ENCODE measurements around the gene TUBAL3. TPM values are rescaled to one million over a fixed set of nuclear protein-coding genes. Genes with fewer than 3 reads are reported as not detected.

The TUBAL3 gene
- not detected for total RNA-seq
- 0 to 0.15 reads per million in 2 donors for total RNA-seq

DNA sequence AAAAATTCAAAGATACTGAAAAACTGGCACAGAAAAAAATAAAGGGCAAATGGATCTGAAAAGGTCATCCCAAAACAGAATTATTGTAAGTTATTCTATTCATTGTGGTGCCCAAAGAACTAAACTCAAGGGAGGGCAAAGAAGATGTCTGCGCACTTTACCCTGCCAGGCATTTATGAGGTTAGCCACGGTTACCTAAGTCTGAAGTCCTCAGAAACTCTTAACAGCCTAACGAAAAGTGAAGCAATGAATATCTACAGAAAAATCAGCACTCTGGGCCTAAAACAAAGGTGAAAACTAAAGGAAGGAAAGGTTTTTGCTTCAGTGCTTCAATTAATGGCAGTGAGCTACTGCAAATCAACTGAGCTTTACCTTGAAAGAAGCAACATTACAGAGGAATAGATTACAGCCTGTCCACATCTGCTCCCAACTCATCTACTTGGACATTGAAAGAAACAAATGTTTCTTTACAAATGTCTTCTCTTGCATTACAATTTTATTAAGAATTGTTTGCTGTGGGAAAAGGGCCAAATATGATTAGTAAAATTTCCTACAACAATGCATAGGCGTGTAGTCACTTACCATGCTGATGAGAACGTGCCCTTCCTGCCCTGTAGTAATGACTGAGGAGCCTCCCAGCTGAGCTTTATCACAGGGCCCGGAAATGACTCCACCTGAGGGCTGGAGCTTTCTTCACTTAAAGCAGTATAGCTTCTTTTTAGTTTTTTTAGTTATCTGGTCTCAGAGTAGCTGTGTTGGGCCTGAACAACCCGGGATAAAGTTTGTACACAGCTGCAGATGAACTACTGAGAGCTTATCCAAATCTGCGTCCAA lies at the start of gene TUBAL3:
Gene TUBAL3, minus strand, starts transcription at position 621 of the 834 bp plus-strand sequence. Its CDS starts 36 bp downstream, at position 585.
- Mint-ChIP-seq H3K4me1 (no peaks in the 10 kb centered on the region), H3K27me3 (peaks cover 17% of the 10 kb centered on the region), H3K27ac (no peak within 1 kb of the TSS), H3K36me3 (ENCODE audit: low read depth) (no peaks in the 10 kb centered on the region), H3K4me3 (no peak within 1 kb of the TSS)
- H3K9me3 ChIP-seq (ENCODE audit: control insufficient read depth, low read length, poor library complexity, severe bottlenecking): no peaks in the 10 kb centered on the region
- no peak for ATAC-seq
- DNase-seq: no peak

- no peaks in the 10 kb centered on the region for H3K9me3 ChIP-seq (ENCODE audit: control insufficient read depth, low read length, poor library complexity, severe bottlenecking)
- no peak overlapping the region for H3K27ac Mint-ChIP-seq
- ATAC-seq: no peak
- H3K4me3 Mint-ChIP-seq: no peak overlapping the region
- H3K36me3 Mint-ChIP-seq (ENCODE audit: low read depth): peaks cover 5% of the 10 kb centered on the region
- no peak for DNase-seq
- no peaks in the 10 kb centered on the region for H3K27me3 Mint-ChIP-seq
- peaks cover 3% of the 10 kb centered on the region for H3K4me1 Mint-ChIP-seq
Observed at GRCh38 chr10:5453749-5454489, 49.3 kb upstream of the TUBAL3 start.

- no peak overlapping the region for H3K4me3 Mint-ChIP-seq
- H3K27me3 Mint-ChIP-seq: no peaks in the 10 kb centered on the region
- H3K4me1 Mint-ChIP-seq: peaks cover 11% of the 10 kb centered on the region
- DNase-seq (no peak), ATAC-seq (no peak)
- H3K36me3 Mint-ChIP-seq (ENCODE audit: low read depth): no peaks in the 10 kb centered on the region
- no peak overlapping the region for H3K27ac Mint-ChIP-seq
- H3K9me3 ChIP-seq (ENCODE audit: control insufficient read depth, low read length, poor library complexity, severe bottlenecking): no peaks in the 10 kb centered on the region
Observed at GRCh38 chr10:5450605-5451384, 46.2 kb upstream of the TUBAL3 start.

- H3K27me3 Mint-ChIP-seq: no peaks in the 10 kb centered on the region
- H3K4me3 Mint-ChIP-seq: no peak overlapping the region
- H3K36me3 Mint-ChIP-seq (ENCODE audit: low read depth): peaks cover 3% of the 10 kb centered on the region
- no peak overlapping the region for H3K27ac Mint-ChIP-seq
- H3K4me1 Mint-ChIP-seq: peaks cover 13% of the 10 kb centered on the region
- ATAC-seq (no peak), DNase-seq (no peak)
- no peaks in the 10 kb centered on the region for H3K9me3 ChIP-seq (ENCODE audit: control insufficient read depth, low read length, poor library complexity, severe bottlenecking)
Observed at GRCh38 chr10:5449823-5450222, 45.2 kb upstream of the TUBAL3 start.

- DNase-seq (no peak), ATAC-seq (no peak)
- Mint-ChIP-seq H3K27ac (no peak overlapping the region), H3K4me1 (peaks cover 18% of the 10 kb centered on the region), H3K36me3 (ENCODE audit: low read depth) (peaks cover 8% of the 10 kb centered on the region), H3K27me3 (no peaks in the 10 kb centered on the region), H3K4me3 (no peak overlapping the region)
- H3K9me3 ChIP-seq (ENCODE audit: control insufficient read depth, low read length, poor library complexity, severe bottlenecking): no peaks in the 10 kb centered on the region
Observed at GRCh38 chr10:5449227-5449626, 44.6 kb upstream of the TUBAL3 start.

- DNase-seq (no peak), ATAC-seq (no peak)
- Mint-ChIP-seq H3K4me1 (peaks cover 18% of the 10 kb centered on the region), H3K27me3 (no peaks in the 10 kb centered on the region), H3K36me3 (ENCODE audit: low read depth) (peaks cover 8% of the 10 kb centered on the region), H3K27ac (no peak overlapping the region), H3K4me3 (no peak overlapping the region)
- H3K9me3 ChIP-seq (ENCODE audit: control insufficient read depth, low read length, poor library complexity, severe bottlenecking): no peaks in the 10 kb centered on the region
Observed at GRCh38 chr10:5448333-5449001, 43.8 kb upstream of the TUBAL3 start.

GRCh38 chr10:5447611-5448071 lies 43.0 kb upstream of the TUBAL3 start:
- H3K4me3 Mint-ChIP-seq: peak overlapping the region; percentile 65
- H3K4me1 Mint-ChIP-seq: peaks cover 18% of the 10 kb centered on the region
- H3K36me3 Mint-ChIP-seq (ENCODE audit: low read depth): peaks cover 8% of the 10 kb centered on the region
- no peaks in the 10 kb centered on the region for H3K27me3 Mint-ChIP-seq
- peak overlapping the region; percentile 56 for H3K27ac Mint-ChIP-seq
- H3K9me3 ChIP-seq (ENCODE audit: control insufficient read depth, low read length, poor library complexity, severe bottlenecking): no peaks in the 10 kb centered on the region
- peak; percentile 76 for ATAC-seq
- DNase-seq: no peak

DNA sequence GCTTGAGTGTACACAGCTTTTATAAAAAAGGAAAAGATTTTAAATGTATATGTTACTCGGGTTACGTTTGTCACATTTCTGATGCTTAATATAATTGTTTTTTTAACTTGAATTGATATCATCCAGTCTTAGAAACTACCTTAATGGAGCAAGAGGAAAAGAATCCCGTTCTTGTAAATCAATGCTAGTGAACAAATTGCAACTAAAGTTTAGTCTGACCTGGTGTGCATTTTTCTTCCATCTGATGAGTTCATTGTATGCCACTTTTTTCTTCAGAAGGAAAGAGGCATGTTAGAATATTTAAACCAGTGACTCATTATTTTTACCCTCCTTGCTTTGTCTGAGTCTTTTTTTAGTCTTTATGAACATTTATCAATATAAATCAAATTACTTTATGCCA lies 42.4 kb upstream of the TUBAL3 start:
- H3K9me3 ChIP-seq (ENCODE audit: control insufficient read depth, low read length, poor library complexity, severe bottlenecking): no peaks in the 10 kb centered on the region
- no peaks in the 10 kb centered on the region for H3K27me3 Mint-ChIP-seq
- ATAC-seq: no peak
- H3K27ac Mint-ChIP-seq: peak overlapping the region; percentile 68
- DNase-seq: no peak
- H3K4me3 Mint-ChIP-seq: peak overlapping the region; percentile 65
- H3K4me1 Mint-ChIP-seq: peaks cover 18% of the 10 kb centered on the region
- H3K36me3 Mint-ChIP-seq (ENCODE audit: low read depth): peaks cover 8% of the 10 kb centered on the region

- no peaks in the 10 kb centered on the region for H3K9me3 ChIP-seq (ENCODE audit: control insufficient read depth, low read length, poor library complexity, severe bottlenecking)
- DNase-seq (peak; percentile 16 to 37 (median 22)), ATAC-seq (peak; percentile 74)
- peaks cover 18% of the 10 kb centered on the region for H3K4me1 Mint-ChIP-seq
- peak overlapping the region; percentile 83 for H3K4me3 Mint-ChIP-seq
- H3K27me3 Mint-ChIP-seq: no peaks in the 10 kb centered on the region
- peaks cover 8% of the 10 kb centered on the region for H3K36me3 Mint-ChIP-seq (ENCODE audit: low read depth)
- peak overlapping the region; percentile 68 for H3K27ac Mint-ChIP-seq
Observed at GRCh38 chr10:5446390-5446926, 41.8 kb upstream of the TUBAL3 start.

GRCh38 chr10:5445006-5445405 lies 40.4 kb upstream of the TUBAL3 start:
- H3K9me3 ChIP-seq (ENCODE audit: control insufficient read depth, low read length, poor library complexity, severe bottlenecking): no peaks in the 10 kb centered on the region
- Mint-ChIP-seq H3K36me3 (ENCODE audit: low read depth) (peaks cover 8% of the 10 kb centered on the region), H3K27ac (peak overlapping the region; percentile 53), H3K4me3 (peak overlapping the region; percentile 79), H3K27me3 (no peaks in the 10 kb centered on the region), H3K4me1 (peaks cover 18% of the 10 kb centered on the region)
- DNase-seq (no peak), ATAC-seq (no peak)

- Mint-ChIP-seq H3K4me3 (no peak overlapping the region), H3K4me1 (peaks cover 18% of the 10 kb centered on the region), H3K36me3 (ENCODE audit: low read depth) (peaks cover 8% of the 10 kb centered on the region), H3K27me3 (no peaks in the 10 kb centered on the region), H3K27ac (no peak overlapping the region)
- DNase-seq (no peak), ATAC-seq (no peak)
- H3K9me3 ChIP-seq (ENCODE audit: control insufficient read depth, low read length, poor library complexity, severe bottlenecking): no peaks in the 10 kb centered on the region
Observed at GRCh38 chr10:5443429-5443828, 38.8 kb upstream of the TUBAL3 start.

DNA sequence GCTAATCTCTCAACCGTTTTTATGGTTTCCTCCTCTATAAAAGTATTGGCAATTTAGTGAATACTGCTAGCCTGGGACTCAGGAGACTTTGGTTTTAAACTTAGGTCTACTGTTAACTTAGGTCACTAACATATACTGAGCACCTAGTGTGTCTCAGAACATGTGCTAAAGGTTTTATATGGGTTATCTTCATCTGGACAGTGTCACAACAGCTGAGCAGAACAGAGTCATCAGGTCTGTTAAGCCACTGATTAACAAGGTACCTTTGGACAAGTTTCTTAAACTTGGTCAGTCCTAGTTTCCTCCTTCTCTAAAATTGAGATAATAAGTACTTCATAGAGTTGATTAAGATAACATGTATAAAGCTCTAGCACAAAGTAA lies 38.4 kb upstream of the TUBAL3 start:
- Mint-ChIP-seq H3K27ac (no peak overlapping the region), H3K4me1 (peaks cover 18% of the 10 kb centered on the region), H3K36me3 (ENCODE audit: low read depth) (peaks cover 8% of the 10 kb centered on the region), H3K4me3 (no peak overlapping the region), H3K27me3 (no peaks in the 10 kb centered on the region)
- no peak for DNase-seq
- no peak for ATAC-seq
- no peaks in the 10 kb centered on the region for H3K9me3 ChIP-seq (ENCODE audit: control insufficient read depth, low read length, poor library complexity, severe bottlenecking)

Data from T-helper 17 cell (primary cell).